Activated naive CD4-positive, alpha-beta T cell treated with anti-CD3 and anti-CD28 coated beads, Interleukin-2, amount 10 ng/mL, durations not matched to agents 7 days and 5 days (primary cell): ENCODE results near the gene ARRDC5.
"Not testable (repeated sequence)": the region's sequence is repeated elsewhere in the genome, so short reads cannot be mapped to it uniquely, and the experiment has no call there.

Experiments used
- CTCF ChIA-PET: fragments of 350-600 bp; sonication (Branson Sonifier 250); formaldehyde crosslinking; loops from one replicate; lab custom pipeline; 2021; ENCODE audit warnings: antibody characterized with exemption; lab: Charles Lee
- DNase-seq: peaks from one replicate; pipeline ENCODE4 v3.0.0-alpha.2; 2020
- H3K27ac Mint-ChIP-seq: one replicate; pipeline ENCODE4 v1.8.0; 2021; ENCODE audit warnings: mild to moderate bottlenecking, moderate library complexity, mixed read lengths
- H3K27me3 Mint-ChIP-seq: one replicate; pipeline ENCODE4 v1.8.0; 2021; ENCODE audit warnings: mild to moderate bottlenecking, mixed read lengths
- H3K36me3 Mint-ChIP-seq: one replicate; pipeline ENCODE4 v1.8.0; 2021; ENCODE audit warnings: mixed read lengths
- H3K4me1 Mint-ChIP-seq: one replicate; pipeline ENCODE4 v1.8.0; 2021; ENCODE audit warnings: mixed read lengths
- H3K4me3 Mint-ChIP-seq: one replicate; pipeline ENCODE4 v1.8.0; 2021; ENCODE audit warnings: mild to moderate bottlenecking, moderate library complexity, mixed read lengths
- H3K9me3 Mint-ChIP-seq: one replicate; pipeline ENCODE4 v1.8.0; 2021; ENCODE audit warnings: mixed read lengths

Gene ARRDC5

GRCh38 chr19:4904481-4904880 lies 1.8 kb upstream of the ARRDC5 start:
- peaks cover 8% of the 10 kb centered on the region for H3K4me1 Mint-ChIP-seq
- H3K9me3 Mint-ChIP-seq, result no peaks in the 10 kb centered on the region
- H3K4me3 Mint-ChIP-seq, result no peak overlapping the region
- no peak overlapping the region for H3K27ac Mint-ChIP-seq
- no peaks in the 10 kb centered on the region for H3K36me3 Mint-ChIP-seq
- DNase-seq, result no peak
- CTCF ChIA-PET, result interaction anchor here (0.6 kb wide), 1 partner anchor 10 kb away, joined by 3 read pairs; no protein-coding TSS in a partner anchor
- peaks cover 5% of the 10 kb centered on the region for H3K27me3 Mint-ChIP-seq

GRCh38 chr19:4900879-4901278 lies 1.8 kb downstream of the ARRDC5 start:
- H3K4me1 Mint-ChIP-seq, H3K9me3 Mint-ChIP-seq, H3K36me3 Mint-ChIP-seq, H3K27me3 Mint-ChIP-seq, H3K27ac Mint-ChIP-seq, CTCF ChIA-PET, H3K4me3 Mint-ChIP-seq, DNase-seq: not testable (repeated sequence)

GRCh38 chr19:4897146-4897545 lies 5.5 kb downstream of the ARRDC5 start:
- H3K36me3 Mint-ChIP-seq, result no peaks in the 10 kb centered on the region
- no peaks in the 10 kb centered on the region for H3K27me3 Mint-ChIP-seq
- DNase-seq, result no peak
- H3K9me3 Mint-ChIP-seq, result no peaks in the 10 kb centered on the region
- H3K4me3 Mint-ChIP-seq, result no peak overlapping the region
- CTCF ChIA-PET, result no interaction called here
- no peak overlapping the region for H3K27ac Mint-ChIP-seq
- H3K4me1 Mint-ChIP-seq, result no peaks in the 10 kb centered on the region

GRCh38 chr19:4896372-4896771 lies 6.3 kb downstream of the ARRDC5 start:
- H3K36me3 Mint-ChIP-seq, result no peaks in the 10 kb centered on the region
- H3K27me3 Mint-ChIP-seq, result no peaks in the 10 kb centered on the region
- H3K9me3 Mint-ChIP-seq, result no peaks in the 10 kb centered on the region
- no peaks in the 10 kb centered on the region for H3K4me1 Mint-ChIP-seq
- CTCF ChIA-PET, result no interaction called here
- no peak overlapping the region for H3K4me3 Mint-ChIP-seq
- no peak for DNase-seq
- H3K27ac Mint-ChIP-seq, result no peak overlapping the region

- DNase-seq, H3K36me3 Mint-ChIP-seq, H3K9me3 Mint-ChIP-seq, H3K27ac Mint-ChIP-seq, H3K27me3 Mint-ChIP-seq, H3K4me1 Mint-ChIP-seq, CTCF ChIA-PET, H3K4me3 Mint-ChIP-seq: not testable (repeated sequence)
Measured at GRCh38 chr19:4892962-4893361, 9.7 kb downstream of the ARRDC5 start.

GRCh38 chr19:4891066-4891465 lies 11.6 kb downstream of the ARRDC5 start:
- Mint-ChIP-seq H3K27ac (no peak overlapping the region), H3K4me3 (no peak overlapping the region), H3K27me3 (no peaks in the 10 kb centered on the region), H3K36me3 (no peaks in the 10 kb centered on the region), H3K9me3 (no peaks in the 10 kb centered on the region), H3K4me1 (no peaks in the 10 kb centered on the region)
- no peak for DNase-seq
- CTCF ChIA-PET, result no interaction called here

- Mint-ChIP-seq H3K4me1 (no peaks in the 10 kb centered on the region), H3K36me3 (no peaks in the 10 kb centered on the region), H3K4me3 (no peak overlapping the region), H3K27me3 (no peaks in the 10 kb centered on the region), H3K27ac (no peak overlapping the region), H3K9me3 (no peaks in the 10 kb centered on the region)
- CTCF ChIA-PET, result no interaction called here
- no peak for DNase-seq
Measured at GRCh38 chr19:4889034-4889815, 13.5 kb downstream of the ARRDC5 start.

GRCh38 chr19:4887803-4888202 lies 14.9 kb downstream of the ARRDC5 start:
- H3K27me3 Mint-ChIP-seq, H3K4me3 Mint-ChIP-seq, H3K9me3 Mint-ChIP-seq, H3K36me3 Mint-ChIP-seq, H3K4me1 Mint-ChIP-seq, H3K27ac Mint-ChIP-seq, CTCF ChIA-PET, DNase-seq: not testable (repeated sequence)

GRCh38 chr19:4884993-4885392 lies 17.7 kb downstream of the ARRDC5 start:
- H3K36me3 Mint-ChIP-seq, H3K4me3 Mint-ChIP-seq, H3K27ac Mint-ChIP-seq, H3K27me3 Mint-ChIP-seq, CTCF ChIA-PET, H3K4me1 Mint-ChIP-seq, DNase-seq, H3K9me3 Mint-ChIP-seq: not testable (repeated sequence)

GRCh38 chr19:4882874-4883273 lies 19.8 kb downstream of the ARRDC5 start:
- DNase-seq, H3K9me3 Mint-ChIP-seq, H3K36me3 Mint-ChIP-seq, H3K4me3 Mint-ChIP-seq, H3K4me1 Mint-ChIP-seq, H3K27ac Mint-ChIP-seq, CTCF ChIA-PET: not testable (repeated sequence)
- peaks cover 15% of the 10 kb centered on the region for H3K27me3 Mint-ChIP-seq

- H3K4me3 Mint-ChIP-seq, result no peak overlapping the region
- CTCF ChIA-PET, result interaction anchor here (0.9 kb wide), 1 partner anchor 11 kb away, joined by 3 read pairs; no protein-coding TSS in a partner anchor
- H3K9me3 Mint-ChIP-seq, result no peaks in the 10 kb centered on the region
- H3K27me3 Mint-ChIP-seq, result peaks cover 22% of the 10 kb centered on the region
- no peak overlapping the region for H3K27ac Mint-ChIP-seq
- DNase-seq, result no peak
- no peaks in the 10 kb centered on the region for H3K36me3 Mint-ChIP-seq
- peaks cover 6% of the 10 kb centered on the region for H3K4me1 Mint-ChIP-seq
Measured at GRCh38 chr19:4879041-4879440, 23.7 kb downstream of the ARRDC5 start.

GRCh38 chr19:4878491-4878968 lies 24.2 kb downstream of the ARRDC5 start:
- Mint-ChIP-seq H3K9me3 (no peaks in the 10 kb centered on the region), H3K27ac (no peak overlapping the region), H3K27me3 (peaks cover 26% of the 10 kb centered on the region), H3K4me1 (peaks cover 6% of the 10 kb centered on the region), H3K36me3 (no peaks in the 10 kb centered on the region), H3K4me3 (no peak overlapping the region)
- no peak for DNase-seq
- CTCF ChIA-PET, result interaction anchor here (0.9 kb wide), 1 partner anchor 10 kb away, joined by 3 read pairs; no protein-coding TSS in a partner anchor

GRCh38 chr19:4877753-4878490 lies 24.8 kb downstream of the ARRDC5 start:
- Mint-ChIP-seq H3K27ac (no peak overlapping the region), H3K27me3 (peaks cover 32% of the 10 kb centered on the region), H3K9me3 (no peaks in the 10 kb centered on the region), H3K4me3 (no peak overlapping the region), H3K36me3 (no peaks in the 10 kb centered on the region), H3K4me1 (peaks cover 6% of the 10 kb centered on the region)
- DNase-seq, result no peak
- CTCF ChIA-PET, result interaction anchor here (0.9 kb wide), 1 partner anchor 9 kb away, joined by 3 read pairs; no protein-coding TSS in a partner anchor

GRCh38 chr19:4873930-4874329 lies 28.8 kb downstream of the ARRDC5 start:
- Mint-ChIP-seq H3K4me1 (peaks cover 18% of the 10 kb centered on the region), H3K27me3 (peaks cover 54% of the 10 kb centered on the region), H3K9me3 (no peaks in the 10 kb centered on the region), H3K36me3 (no peaks in the 10 kb centered on the region), H3K4me3 (no peak overlapping the region), H3K27ac (no peak overlapping the region)
- no peak for DNase-seq
- CTCF ChIA-PET, result interaction anchor here (1.7 to 9.0 kb wide), 5 partner anchors 34 to 156 kb away, joined by 5 to 80 read pairs (median 18); no protein-coding TSS in a partner anchor
